Measurements from ENCODE around the gene TNS1.

The TNS1 gene

GRCh38 chr2:217870528-217871011 is 132.2 kb downstream of the TNS1 start:
- DNase-seq (ENCODE audit: low spot score), result no peak

DNA sequence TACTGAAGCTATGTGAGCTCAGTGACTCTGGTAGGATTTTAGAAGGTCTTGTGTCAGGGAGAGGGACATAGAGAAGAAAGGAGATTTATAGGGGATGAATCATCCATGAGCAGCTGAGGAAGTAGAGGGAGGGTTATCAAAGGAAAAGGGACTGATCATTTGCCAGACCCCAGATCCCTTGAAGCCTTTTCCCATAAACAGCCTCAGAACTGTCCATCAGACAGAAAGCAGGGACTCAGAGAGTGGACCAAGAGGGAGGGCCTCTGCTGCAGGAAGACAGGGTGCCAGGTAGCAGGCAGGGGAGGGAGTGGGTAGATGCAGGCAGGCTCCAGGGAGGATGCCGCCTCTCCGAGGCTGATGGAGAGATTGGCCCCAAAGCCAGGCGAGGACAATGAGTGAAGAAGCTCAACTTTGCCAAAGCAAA is 133.9 kb downstream of the TNS1 start:
- no peak for DNase-seq (ENCODE audit: low spot score)

- DNase-seq (ENCODE audit: low spot score), result no peak
These were observed 134.4 kb downstream of the TNS1 start for GRCh38 chr2:217868265-217868892.

DNA sequence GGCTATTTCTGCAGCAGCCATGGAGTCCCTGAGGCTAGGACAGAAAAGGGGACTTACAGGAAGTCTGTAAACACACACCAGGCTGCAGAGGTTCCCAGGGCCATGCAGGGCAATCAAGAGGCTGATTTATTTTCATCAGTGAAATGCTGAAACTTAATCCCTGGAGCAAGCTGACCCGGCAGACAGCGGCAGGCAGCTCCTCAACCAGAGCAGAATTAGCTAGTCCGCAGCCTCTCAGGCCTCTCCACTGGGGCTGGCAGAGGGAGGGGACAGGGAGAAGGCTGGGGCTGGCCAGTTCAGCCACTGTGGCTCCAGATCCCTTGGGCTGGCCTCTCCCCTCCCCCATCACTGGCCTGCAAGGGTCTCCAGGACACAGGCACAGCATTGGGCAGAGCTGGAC is 136.3 kb downstream of the TNS1 start:
- no peak for DNase-seq (ENCODE audit: low spot score)

DNA sequence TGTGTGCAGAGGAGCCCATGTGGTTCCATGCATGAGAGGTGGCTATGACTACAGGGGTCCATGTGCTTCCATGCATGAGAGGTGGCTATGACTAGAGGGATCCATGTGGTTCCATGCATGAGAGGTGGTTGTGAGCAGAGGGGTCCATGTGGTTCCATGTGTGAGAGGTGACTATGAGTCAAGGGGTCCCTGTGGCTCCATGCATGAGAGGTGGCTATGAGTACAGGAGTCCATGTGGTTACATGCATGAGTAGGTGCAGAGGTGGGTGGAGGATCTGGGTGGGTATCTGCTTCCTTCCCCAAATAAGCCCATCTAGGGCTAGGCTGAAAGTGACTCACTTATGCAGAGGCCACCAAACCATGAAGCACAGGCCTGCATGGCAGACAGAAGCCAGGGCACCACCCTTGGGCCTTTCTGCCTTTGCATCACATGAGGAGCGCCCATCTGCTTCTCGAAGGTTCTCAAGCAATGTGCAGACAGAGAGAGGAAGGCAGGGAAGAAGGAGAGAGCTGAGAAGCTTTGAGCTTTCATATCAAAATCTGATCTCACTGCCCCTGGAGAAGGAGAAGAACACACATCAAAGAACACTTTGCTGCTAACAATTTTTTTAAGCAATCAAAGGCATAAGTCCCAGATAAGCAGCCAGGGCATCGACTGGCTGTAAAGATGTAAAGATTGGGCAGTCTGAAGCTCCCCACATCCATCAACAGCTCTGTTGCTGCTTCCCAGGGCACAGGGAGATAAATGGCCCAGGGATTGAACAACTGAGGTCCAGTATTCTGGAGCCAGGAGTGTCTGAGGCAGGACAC is 137.6 kb downstream of the TNS1 start:
- DNase-seq (ENCODE audit: low spot score), result no peak

- DNase-seq (ENCODE audit: low spot score), result no peak
These were observed 138.9 kb downstream of the TNS1 start for GRCh38 chr2:217863883-217864282.

DNA sequence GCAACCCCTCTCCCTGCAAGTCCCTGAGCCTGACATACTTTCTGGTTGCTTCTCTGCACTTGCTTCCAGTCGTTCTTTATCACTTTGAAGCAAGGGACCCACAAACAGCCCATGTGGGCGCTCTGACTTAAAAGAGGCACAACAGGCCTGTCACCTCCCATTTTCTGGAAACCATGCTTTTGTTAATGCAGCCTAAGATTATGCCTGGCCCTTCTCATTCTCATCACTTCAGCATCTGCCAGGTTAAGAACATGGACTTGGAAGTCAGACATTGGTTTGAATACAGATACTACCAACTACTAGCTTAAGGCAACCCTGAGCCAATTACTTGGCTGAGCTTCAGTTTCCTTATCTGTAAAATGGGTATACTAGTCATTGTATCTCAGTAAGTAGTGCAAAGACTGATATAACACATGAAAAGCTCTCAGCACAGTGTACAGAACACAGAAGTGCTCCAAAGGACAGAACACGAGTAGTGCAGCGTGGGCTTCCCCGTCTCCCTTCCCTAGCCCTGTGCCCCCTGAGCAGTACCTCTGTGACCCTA is 141.4 kb downstream of the TNS1 start:
- no peak for DNase-seq (ENCODE audit: low spot score)

DNA sequence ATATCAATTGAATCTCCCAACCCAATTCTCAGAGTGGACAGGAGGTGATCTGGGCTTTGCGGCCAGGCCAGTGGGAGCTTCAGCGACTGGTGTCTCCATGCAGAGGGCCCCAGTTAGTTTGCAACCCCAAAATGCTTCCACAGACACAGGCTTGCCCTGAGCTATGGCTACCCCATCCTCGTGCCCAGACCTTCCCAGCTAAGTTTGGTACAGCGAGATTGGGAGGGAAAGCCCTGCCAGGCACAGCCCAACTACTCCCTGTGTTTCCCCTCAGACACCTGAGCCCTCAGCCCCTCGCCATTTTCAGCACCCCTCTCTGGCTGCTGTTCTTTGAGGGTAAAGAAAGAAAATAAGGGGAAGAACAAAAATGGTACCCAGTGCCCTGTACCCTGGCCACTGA is 142.9 kb downstream of the TNS1 start:
- no peak for DNase-seq (ENCODE audit: low spot score)

GRCh38 chr2:217858519-217859491 is 144.0 kb downstream of the TNS1 start:
- DNase-seq (ENCODE audit: low spot score), result peak; percentile 71

GRCh38 chr2:217857624-217858506 is 144.9 kb downstream of the TNS1 start:
- no peak for DNase-seq (ENCODE audit: low spot score)

DNA sequence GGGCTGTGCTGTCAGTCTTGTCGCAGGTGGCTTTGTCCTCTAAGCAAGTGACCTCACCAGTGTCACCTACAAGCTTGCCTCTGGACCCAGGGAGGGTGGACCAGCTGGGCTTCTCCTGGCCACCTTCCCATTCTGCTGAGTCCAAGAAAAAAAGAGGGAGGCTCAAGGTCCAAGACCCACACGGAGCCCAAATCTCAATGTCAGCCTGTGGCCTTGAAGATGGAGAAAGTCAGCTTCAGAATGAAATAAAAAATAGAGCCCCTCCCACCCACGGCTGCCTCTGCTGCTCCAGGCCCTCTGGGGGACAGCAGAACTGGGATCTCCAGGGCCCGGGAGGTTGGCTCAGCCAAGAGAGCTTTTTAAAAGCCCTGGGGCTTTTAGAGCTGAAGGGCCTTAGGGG is 145.9 kb downstream of the TNS1 start:
- no peak for DNase-seq (ENCODE audit: low spot score)

- no peak for DNase-seq (ENCODE audit: low spot score)
These were observed 146.6 kb downstream of the TNS1 start for GRCh38 chr2:217856159-217856558.

- no peak for DNase-seq (ENCODE audit: low spot score)
These were observed 147.9 kb downstream of the TNS1 start for GRCh38 chr2:217854684-217855420.

DNA sequence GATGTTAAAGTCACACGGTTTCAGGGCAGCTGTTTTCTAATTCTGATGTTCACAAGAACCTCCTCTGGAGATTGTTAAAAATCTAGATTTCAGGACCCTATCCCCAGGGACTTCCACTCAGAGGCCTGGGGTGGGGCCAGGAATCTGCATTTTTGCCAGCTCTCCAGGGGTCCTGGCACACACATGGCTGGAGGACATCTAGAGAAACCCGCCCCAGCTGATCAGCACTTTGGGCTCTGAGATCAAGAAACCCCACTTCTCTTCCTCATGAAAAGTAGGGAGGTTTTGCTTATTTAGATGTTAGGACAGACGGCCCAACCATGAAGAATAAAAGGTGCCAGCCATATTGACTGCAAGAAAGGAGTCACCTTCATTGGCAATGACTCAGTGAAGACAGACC is 148.8 kb downstream of the TNS1 start:
- no peak for DNase-seq (ENCODE audit: low spot score)

DNA sequence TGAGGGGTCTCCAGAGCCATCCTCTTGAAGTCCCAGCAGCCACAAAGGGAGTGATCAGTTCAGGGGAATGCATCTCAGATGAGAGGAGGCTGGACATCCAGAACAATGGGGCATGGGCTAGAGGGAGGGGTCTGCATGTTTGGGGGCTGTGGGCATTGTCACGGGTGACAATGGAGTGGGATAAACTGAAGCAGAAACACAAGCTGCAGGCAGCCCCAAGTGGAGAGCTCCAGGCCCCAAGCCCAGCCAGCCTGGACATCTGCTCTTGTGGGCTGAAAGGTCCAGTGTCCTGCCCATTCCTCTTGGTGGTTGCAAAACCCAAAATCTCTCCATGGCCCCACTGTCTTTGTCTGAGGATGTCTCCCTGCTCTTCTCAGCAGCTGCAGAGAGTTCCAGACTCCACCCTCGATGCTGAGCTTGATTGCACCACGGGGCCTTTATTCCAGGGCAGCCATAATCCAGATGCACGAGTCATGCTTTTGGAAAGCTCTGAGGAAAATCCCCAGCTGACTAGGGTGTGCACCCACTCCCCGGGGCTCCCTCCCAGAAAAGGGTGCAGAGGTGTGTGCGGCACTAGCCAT is 149.4 kb downstream of the TNS1 start:
- peak; percentile 76 for DNase-seq (ENCODE audit: low spot score)

DNA sequence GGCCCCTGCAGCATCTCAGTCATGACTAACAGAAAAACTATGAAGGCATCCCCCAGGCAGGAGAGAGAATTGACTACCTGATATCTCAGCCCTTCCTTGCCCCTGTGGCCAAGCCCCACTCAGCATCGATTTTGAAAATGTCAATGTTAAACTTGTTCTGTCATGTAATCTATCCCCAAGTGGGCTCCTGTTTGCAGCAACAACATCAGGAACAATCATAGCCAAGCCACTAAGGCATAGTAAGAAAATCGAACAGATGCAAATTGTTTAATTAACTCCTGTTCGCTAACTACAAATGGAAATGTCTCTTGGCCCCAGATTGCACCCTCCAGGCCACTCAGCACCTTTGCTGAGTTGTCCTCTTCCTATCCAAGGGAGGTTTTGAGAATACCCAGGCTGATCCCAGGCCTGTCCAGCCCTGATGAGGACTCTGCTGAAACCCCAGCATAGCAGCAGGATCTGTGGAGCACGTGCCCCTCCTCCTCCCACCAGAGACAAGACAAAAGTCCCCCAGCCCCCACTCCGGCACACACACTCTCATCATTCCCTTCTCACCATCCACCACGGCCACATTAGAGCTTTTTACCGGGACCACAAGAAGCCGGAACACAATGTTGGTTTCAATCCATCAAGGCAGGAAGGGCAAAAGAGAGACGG is 150.1 kb downstream of the TNS1 start:
- DNase-seq (ENCODE audit: low spot score), result no peak

DNA sequence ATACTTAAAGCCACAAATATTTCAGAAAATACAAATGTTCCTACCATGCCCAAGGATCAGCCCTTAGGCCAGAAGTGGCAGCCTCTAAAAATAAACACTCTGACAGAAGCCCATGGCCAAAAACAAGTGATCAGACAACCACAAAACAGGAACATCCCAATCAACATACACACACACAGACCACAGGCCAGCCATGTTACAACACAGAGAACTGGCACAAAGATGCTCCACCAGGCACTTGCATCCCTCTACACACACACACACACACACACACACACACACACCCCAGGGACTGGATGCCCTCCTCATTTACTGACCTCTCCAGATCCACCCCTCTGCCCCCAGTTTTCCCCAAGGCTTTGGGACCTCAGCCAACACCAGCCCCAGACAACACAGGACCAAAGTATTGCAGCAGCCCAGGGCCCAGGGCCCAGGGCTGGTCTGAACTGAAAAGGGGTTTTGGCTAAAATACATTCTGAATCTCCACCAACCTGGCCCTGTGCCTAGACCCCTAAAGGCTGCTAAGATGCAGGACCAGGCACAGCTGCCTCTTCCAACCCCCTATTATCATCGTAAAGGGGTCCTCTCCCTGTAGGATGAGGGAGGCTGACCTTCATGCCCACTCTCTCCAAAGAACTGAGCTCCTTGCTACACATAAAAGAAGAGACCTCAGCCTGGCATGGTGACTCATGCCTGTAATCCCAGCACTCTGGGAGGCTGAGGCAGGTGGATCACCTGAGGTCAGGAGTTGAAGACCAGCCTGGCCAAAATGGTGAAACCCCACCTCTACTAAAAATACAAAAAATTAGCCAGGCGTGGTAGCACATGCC is 151.4 kb downstream of the TNS1 start:
- peak; percentile 71 for DNase-seq (ENCODE audit: low spot score)

GRCh38 chr2:217849154-217849975 is 153.4 kb downstream of the TNS1 start:
- DNase-seq (ENCODE audit: low spot score), result no peak

All from AG08396 (cell line).